Esophagus muscularis mucosa (tissue), 4 donors: ENCODE data around the gene TUBGCP3. TPM values are rescaled to one million over a fixed set of nuclear protein-coding genes. Genes with fewer than 3 reads are reported as not detected.

Experiments used
- DNase-seq: peaks from one replicate; pipeline ENCODE4 v3.0.0-alpha.2; 2017; ENCODE audit errors: extremely low spot score
- H3K27ac ChIP-seq, 4 donors: fragments of 200-600 bp; sonication (generic); replicated peaks in 1 of 4; 1 replicate in 3 of 4; 2 replicates in 1 of 4; pipeline ENCODE4 v1.5.1; 2016 to 2019; ENCODE audit warnings: mild to moderate bottlenecking in 1 of 4
- H3K27me3 ChIP-seq, 4 donors: fragments of 200-600 bp; sonication (generic); one replicate each; pipeline versions ENCODE4 v1.5.1 to v1.6.0; 2016 to 2019
- H3K36me3 ChIP-seq, 4 donors: fragments of 200-600 bp; sonication (generic); one replicate each; pipeline ENCODE4 v1.5.1; 2016 to 2019
- H3K4me1 ChIP-seq, 4 donors: fragments of 200-600 bp; sonication (generic); one replicate each; pipeline ENCODE4 v1.5.1; 2016 to 2019
- H3K4me3 ChIP-seq, 4 donors: fragments of 200-600 bp; sonication (generic); 1 replicate in 2 of 4; 2 replicates in 2 of 4; pipeline ENCODE4 v1.5.1; 2016 to 2019; ENCODE audit warnings: mild to moderate bottlenecking in 4 of 4, moderate library complexity in 1 of 4
- H3K9me3 ChIP-seq, 4 donors: fragments of 200-600 bp; sonication (generic); 1 replicate in 3 of 4; 2 replicates in 1 of 4; pipeline ENCODE4 v1.5.1; 2016 to 2019
- EP300 ChIP-seq: sonication (generic); formaldehyde crosslinking; IDR thresholded peaks from one replicate; pipeline ENCODE4 v1.6.1; 2017; ENCODE audit warnings: antibody characterized with exemption
- POLR2A ChIP-seq: fragments of 450-650 bp; IDR thresholded peaks from one replicate; pipeline ENCODE4 v1.6.1; 2017; ENCODE audit warnings: antibody characterized with exemption, moderate library complexity, mild to moderate bottlenecking, low read depth
- POLR2AphosphoS5 ChIP-seq, 2 donors: sonication (generic); formaldehyde crosslinking; IDR thresholded peaks; one replicate each; pipeline ENCODE4 v1.6.1; 2017; ENCODE audit warnings: antibody characterized with exemption in 2 of 2
- WGBS: methylation state at CpG from one replicate; pipeline ENCODE4 v1.1.5; 2018; 5-methylcytosine and 5-hydroxymethylcytosine counted together
- intact Hi-C: fragments of 100-400 bp; cut with DNase I; formaldehyde crosslinking; loops from one replicate; pipeline ENCODE4 v1.15.1; 2023
- total RNA-seq, 4 donors: library from RNA; depleted of rRNA; stranded (reverse); fragments of >200 nt; gene quantifications; one replicate each; pipeline versions ENCODE4 v1.1.0 to v1.2.1, GENCODE V29; 2016
- TF ChIP-seq, protein P1 (sequence below), 3 experiments: fragments of 200-600 bp in 2 of 3; fragments of 450-650 bp in 1 of 3; sonication (generic) in 2 of 3; IDR thresholded peaks; one replicate each; pipeline ENCODE4 v1.5.1; 2017 to 2019; ENCODE audit warnings: antibody characterized with exemption in 3 of 3, mild to moderate bottlenecking in 2 of 3, moderate library complexity in 1 of 3

Gene TUBGCP3
- total RNA-seq, 4 donors from 2014 or later: 25.2 to 33.6 (median 30.6) TPM

GRCh38 chr13:112483299-112483698 lies 104.7 kb downstream of the TUBGCP3 start:
- Histone ChIP-seq H3K4me3 (no peak overlapping the region), H3K27me3 (no peaks in the 10 kb centered on the region), H3K36me3 (peaks cover 7 to 48% (median 19%) of the 10 kb centered on the region in 4 donors), H3K9me3 (peaks cover 0 to 13% (median 4%) of the 10 kb centered on the region in 4 donors), H3K27ac (no peak overlapping the region), H3K4me1 (no peaks in the 10 kb centered on the region)
- DNase-seq: no peak
- 92% methylated on average over 6 of the region's 7 CpGs for WGBS
- intact Hi-C loops: no loop called here
- no peak for TF ChIP-seq POLR2A
- TF ChIP-seq POLR2AphosphoS5 (IDR thresholded peaks at IDR 0.05): no peak
- TF ChIP-seq, protein P1, sequence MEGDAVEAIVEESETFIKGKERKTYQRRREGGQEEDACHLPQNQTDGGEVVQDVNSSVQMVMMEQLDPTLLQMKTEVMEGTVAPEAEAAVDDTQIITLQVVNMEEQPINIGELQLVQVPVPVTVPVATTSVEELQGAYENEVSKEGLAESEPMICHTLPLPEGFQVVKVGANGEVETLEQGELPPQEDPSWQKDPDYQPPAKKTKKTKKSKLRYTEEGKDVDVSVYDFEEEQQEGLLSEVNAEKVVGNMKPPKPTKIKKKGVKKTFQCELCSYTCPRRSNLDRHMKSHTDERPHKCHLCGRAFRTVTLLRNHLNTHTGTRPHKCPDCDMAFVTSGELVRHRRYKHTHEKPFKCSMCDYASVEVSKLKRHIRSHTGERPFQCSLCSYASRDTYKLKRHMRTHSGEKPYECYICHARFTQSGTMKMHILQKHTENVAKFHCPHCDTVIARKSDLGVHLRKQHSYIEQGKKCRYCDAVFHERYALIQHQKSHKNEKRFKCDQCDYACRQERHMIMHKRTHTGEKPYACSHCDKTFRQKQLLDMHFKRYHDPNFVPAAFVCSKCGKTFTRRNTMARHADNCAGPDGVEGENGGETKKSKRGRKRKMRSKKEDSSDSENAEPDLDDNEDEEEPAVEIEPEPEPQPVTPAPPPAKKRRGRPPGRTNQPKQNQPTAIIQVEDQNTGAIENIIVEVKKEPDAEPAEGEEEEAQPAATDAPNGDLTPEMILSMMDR (IDR thresholded peaks at IDR 0.05): no peak
- no peak for TF ChIP-seq EP300

DNA sequence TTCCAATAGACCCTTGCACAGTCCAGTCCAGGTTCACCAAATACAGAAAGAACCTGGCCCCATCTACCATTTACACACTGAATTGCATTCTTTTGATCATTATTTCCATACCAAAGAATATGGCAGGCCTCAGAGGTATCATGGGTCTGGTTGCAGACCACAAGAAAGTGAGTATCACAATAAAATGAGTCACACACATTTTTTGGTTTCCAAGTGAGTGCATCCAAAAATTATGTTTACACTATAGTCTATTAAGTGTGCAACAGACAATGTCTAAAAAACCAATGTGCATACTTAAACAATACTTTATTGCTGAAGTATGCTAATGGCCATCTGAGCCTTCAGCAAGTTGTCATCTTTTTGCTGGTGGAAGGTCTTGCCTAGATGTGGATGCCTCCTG lies 106.5 kb downstream of the TUBGCP3 start:
- H3K36me3 ChIP-seq: peaks cover 7 to 30% (median 14%) of the 10 kb centered on the region in 4 donors
- H3K9me3 ChIP-seq: peaks cover 0 to 13% (median 4%) of the 10 kb centered on the region in 4 donors
- intact Hi-C loops: no loop called here
- H3K27me3 ChIP-seq: no peaks in the 10 kb centered on the region
- no peak for TF ChIP-seq POLR2A
- no peak for TF ChIP-seq EP300
- no peak for TF ChIP-seq POLR2AphosphoS5 (IDR thresholded peaks at IDR 0.05)
- TF ChIP-seq, protein P1 (IDR thresholded peaks at IDR 0.05): no peak
- H3K4me3 ChIP-seq: no peak overlapping the region
- no peaks in the 10 kb centered on the region for H3K4me1 ChIP-seq
- no peak for DNase-seq
- no peak overlapping the region for H3K27ac ChIP-seq

- H3K27me3 ChIP-seq: no peaks in the 10 kb centered on the region
- 89% methylated on average over 7 of the region's 7 CpGs for WGBS
- intact Hi-C loops: no loop called here
Observed at GRCh38 chr13:112479389-112479788, 108.6 kb downstream of the TUBGCP3 start.

DNA sequence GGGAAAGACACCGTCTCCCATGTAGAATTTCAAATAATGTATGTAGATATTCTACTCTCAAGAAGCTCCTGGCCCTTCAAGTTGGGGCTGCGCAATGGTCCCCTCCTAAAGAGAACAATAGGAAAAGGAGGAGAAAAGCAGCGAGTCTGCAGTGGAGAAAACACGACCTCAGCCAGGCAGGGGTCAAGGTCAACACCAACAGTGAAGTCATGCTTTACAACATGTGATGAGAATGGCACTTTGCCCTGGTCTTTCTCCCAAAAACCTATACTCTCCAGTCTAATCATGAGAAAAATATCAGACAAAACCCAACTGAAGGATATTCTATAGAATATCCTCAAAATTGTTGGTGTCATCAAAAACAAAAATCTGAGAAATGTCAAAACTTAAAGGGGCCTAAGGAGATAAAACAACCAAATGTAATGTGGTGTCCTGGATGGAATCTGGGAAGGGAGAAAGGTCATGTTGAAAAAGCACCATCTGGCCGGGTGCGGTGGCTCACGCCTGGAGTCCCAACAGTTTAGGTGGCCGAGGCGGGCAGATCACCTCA lies 110.8 kb downstream of the TUBGCP3 start:
- no peak overlapping the region for H3K4me3 ChIP-seq
- no peak overlapping the region for H3K27ac ChIP-seq
- no peak for TF ChIP-seq POLR2A
- TF ChIP-seq, protein P1 (IDR thresholded peaks at IDR 0.05): no peak
- TF ChIP-seq EP300: no peak
- TF ChIP-seq POLR2AphosphoS5 (IDR thresholded peaks at IDR 0.05): no peak
- DNase-seq: no peak
- WGBS: 83% methylated on average over 9 of the region's 9 CpGs
- peaks cover 0 to 13% (median 2%) of the 10 kb centered on the region in 4 donors for H3K9me3 ChIP-seq
- intact Hi-C loops: no loop called here
- H3K27me3 ChIP-seq: no peaks in the 10 kb centered on the region
- H3K36me3 ChIP-seq: no peaks in the 10 kb centered on the region
- H3K4me1 ChIP-seq: no peaks in the 10 kb centered on the region

More at GRCh38 chr13:112479389-112479788, 108.6 kb downstream of the TUBGCP3 start:
- Histone ChIP-seq H3K36me3 (peaks cover 0 to 10% (median 0%) of the 10 kb centered on the region in 4 donors), H3K4me3 (no peak overlapping the region), H3K27ac (no peak overlapping the region), H3K4me1 (no peaks in the 10 kb centered on the region), H3K9me3 (peaks cover 0 to 13% (median 4%) of the 10 kb centered on the region in 4 donors)
- no peak for DNase-seq
- TF ChIP-seq, protein P1 (IDR thresholded peaks at IDR 0.05): no peak
- TF ChIP-seq EP300: no peak
- no peak for TF ChIP-seq POLR2A
- TF ChIP-seq POLR2AphosphoS5 (IDR thresholded peaks at IDR 0.05): no peak

DNA sequence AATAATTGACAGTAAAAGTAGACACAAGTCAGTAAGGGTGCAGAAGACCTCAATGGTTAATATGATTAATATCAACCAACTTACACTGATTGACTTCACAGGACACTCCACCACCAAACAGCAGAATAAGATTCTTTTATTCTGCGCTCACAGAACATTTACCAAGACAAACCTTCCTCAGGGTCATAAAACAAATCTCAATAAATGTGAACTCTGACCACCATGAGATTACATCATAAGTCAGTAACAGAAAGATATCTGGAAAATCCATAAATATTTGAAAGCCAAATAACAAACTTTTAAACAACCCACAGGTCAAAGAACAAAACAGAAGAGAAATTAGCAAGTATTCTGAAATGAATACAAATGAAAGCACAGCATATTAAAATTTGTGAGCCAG lies 112.1 kb downstream of the TUBGCP3 start:
- Histone ChIP-seq H3K4me3 (no peak overlapping the region), H3K36me3 (no peaks in the 10 kb centered on the region), H3K4me1 (no peaks in the 10 kb centered on the region), H3K27ac (no peak overlapping the region), H3K27me3 (no peaks in the 10 kb centered on the region), H3K9me3 (peaks cover 0 to 9% (median 3%) of the 10 kb centered on the region in 4 donors)
- intact Hi-C loops: no loop called here
- 96% methylated on average over 1 of the region's 1 CpG for WGBS
- DNase-seq: no peak
- TF ChIP-seq, protein P1 (IDR thresholded peaks at IDR 0.05): no peak
- TF ChIP-seq POLR2AphosphoS5 (IDR thresholded peaks at IDR 0.05): no peak
- no peak for TF ChIP-seq POLR2A
- TF ChIP-seq EP300: no peak
